GM12874 (cell line): Measurements from ENCODE around the gene PSMA5.

ENCODE experiments used
- CTCF ChIP-seq: IDR thresholded peaks from 2 replicates; pipeline ENCODE4 v1.5.1; 2011; ENCODE audit warnings: low read depth, mild to moderate bottlenecking, control low read depth, low read length, moderate library complexity; ENCODE audit not compliant: insufficient read depth

PSMA5 gene

GRCh38 chr1:109356505-109356904 is 69.7 kb downstream of the PSMA5 start:
- no peak for TF ChIP-seq CTCF

GRCh38 chr1:109354929-109355328 is 71.3 kb downstream of the PSMA5 start:
- TF ChIP-seq CTCF: no peak

- TF ChIP-seq CTCF: no peak
Observed at GRCh38 chr1:109351457-109351856, 74.8 kb downstream of the PSMA5 start.

GRCh38 chr1:109350655-109351054 is 75.6 kb downstream of the PSMA5 start:
- TF ChIP-seq CTCF: no peak

- no peak for TF ChIP-seq CTCF
Observed at GRCh38 chr1:109350182-109350581, 76.1 kb downstream of the PSMA5 start.
